Smooth muscle cell (in vitro differentiated cells): ENCODE results near the gene LYRM1. TPM values are rescaled to one million over a fixed set of nuclear protein-coding genes. Genes with fewer than 3 reads are reported as not detected.
A peak's percentile ranks its signal among the peaks of the same experiment; 100 is the strongest.
"Not testable (repeated sequence)": the region's sequence is repeated elsewhere in the genome, so short reads cannot be mapped to it uniquely, and the experiment has no call there.

Experiments used
- DNase-seq: peaks from one replicate; lab custom pipeline; 2025; ENCODE audit not compliant: unreplicated experiment; lab: John Stamatoyannopoulos, UW
- H2AFZ ChIP-seq: fragments of 200-600 bp; sonication (generic); 2 replicates; pipeline ENCODE4 v1.6.0; 2016; ENCODE audit warnings: antibody characterized with exemption, low read depth, mild to moderate bottlenecking
- H3F3A ChIP-seq: fragments of 200-600 bp; sonication (generic); 2 replicates; pipeline ENCODE4 v1.6.0; 2017; ENCODE audit warnings: antibody characterized with exemption, low read depth
- H3K27ac ChIP-seq: fragments of 200-600 bp; sonication (generic); 2 replicates; pipeline ENCODE4 v1.5.1; 2016; ENCODE audit warnings: low read depth, mild to moderate bottlenecking
- H3K27me3 ChIP-seq: fragments of 200-600 bp; sonication (generic); 2 replicates; pipeline ENCODE4 v1.6.1; 2016; ENCODE audit warnings: low read depth, mild to moderate bottlenecking
- H3K36me3 ChIP-seq: fragments of 200-600 bp; sonication (generic); 2 replicates; pipeline ENCODE4 v1.5.1; 2016; ENCODE audit warnings: low read depth
- H3K4me1 ChIP-seq: fragments of 200-600 bp; sonication (generic); 2 replicates; pipeline ENCODE4 v1.5.1; 2016; ENCODE audit warnings: low read depth
- H3K4me2 ChIP-seq: fragments of 200-600 bp; sonication (generic); 2 replicates; pipeline ENCODE4 v1.6.0; 2016; ENCODE audit warnings: mild to moderate bottlenecking
- H3K4me3 ChIP-seq: fragments of 200-600 bp; sonication (generic); 2 replicates; pipeline ENCODE4 v1.5.1; 2016; ENCODE audit warnings: mild to moderate bottlenecking
- H3K79me2 ChIP-seq: fragments of 200-600 bp; sonication (generic); 2 replicates; pipeline ENCODE4 v1.6.0; 2016; ENCODE audit warnings: low read depth, mild to moderate bottlenecking
- H3K9ac ChIP-seq: fragments of 200-600 bp; sonication (generic); 2 replicates; pipeline ENCODE4 v1.6.0; 2016; ENCODE audit warnings: low read depth
- H3K9me3 ChIP-seq: fragments of 200-600 bp; sonication (generic); replicated peaks from 2 replicates; pipeline ENCODE4 v1.5.1; 2016; ENCODE audit warnings: low read depth
- H4K20me1 ChIP-seq: fragments of 200-600 bp; sonication (generic); 2 replicates; pipeline ENCODE4 v1.6.0; 2016; ENCODE audit warnings: low read depth
- CTCF ChIP-seq: fragments of 200-600 bp; sonication (generic); IDR thresholded peaks from 2 replicates; pipeline ENCODE4 v1.5.1; 2017; ENCODE audit warnings: borderline replicate concordance, mild to moderate bottlenecking, antibody characterized with exemption; ENCODE audit not compliant: insufficient read depth, poor library complexity, severe bottlenecking
- WGBS: methylation state at CpG from one replicate; pipeline ENCODE4 v1.1.7; 2016; ENCODE audit warnings: low lambda C conversion rate; 5-methylcytosine and 5-hydroxymethylcytosine counted together
- polyA plus RNA-seq: library from polyadenylated mRNA; unstranded; fragments of >200 nt; fragmentation: Nextera tagmentation; extraction: Ambion mirVana; gene quantifications from 2 replicates; pipeline ENCODE4 v1.2.1, GENCODE V29; 2016
- total RNA-seq: library from RNA; depleted of rRNA; stranded (reverse); fragments of >200 nt; gene quantifications from 2 replicates; pipeline ENCODE4 v1.2.3, GENCODE V29; 2014

Gene LYRM1
- total and polyA plus RNA-seq, 2 experiments from 2014 or later = 10.2 to 15.3 TPM

- Histone ChIP-seq H3K4me2 (no peak overlapping the region), H3K4me3 (no peak overlapping the region), H3K9me3 (no peaks in the 10 kb centered on the region), H3K4me1 (peaks cover 25% of the 10 kb centered on the region), H4K20me1 (peaks cover 17% of the 10 kb centered on the region), H3K27ac (no peak overlapping the region), H3F3A (peaks cover 24% of the 10 kb centered on the region), H3K9ac (no peak overlapping the region), H2AFZ (no peak overlapping the region), H3K79me2 (peaks cover 44% of the 10 kb centered on the region), H3K36me3 (peaks cover 5% of the 10 kb centered on the region), H3K27me3 (no peaks in the 10 kb centered on the region)
- WGBS = 97% methylated on average over 21 of the region's 21 CpGs
- TF ChIP-seq CTCF = no peak
- no peak for DNase-seq
These were observed 38.2 kb upstream of the LYRM1 start for GRCh38 chr16:20862162-20862960.

- H3K36me3 ChIP-seq, H3K4me3 ChIP-seq, H2AFZ ChIP-seq, H3K27me3 ChIP-seq, H3K4me2 ChIP-seq, H3K9me3 ChIP-seq, DNase-seq: not testable (repeated sequence)
- Histone ChIP-seq H3K9ac (peak overlapping the region; percentile 97), H3K4me1 (peaks cover 25% of the 10 kb centered on the region), H3K79me2 (peaks cover 61% of the 10 kb centered on the region), H3K27ac (peak overlapping the region; percentile 100), H3F3A (peaks cover 26% of the 10 kb centered on the region), H4K20me1 (peaks cover 37% of the 10 kb centered on the region)
- 98% methylated on average over 6 of the region's 6 CpGs for WGBS
These were observed 36.2 kb upstream of the LYRM1 start for GRCh38 chr16:20864376-20864775.

DNA sequence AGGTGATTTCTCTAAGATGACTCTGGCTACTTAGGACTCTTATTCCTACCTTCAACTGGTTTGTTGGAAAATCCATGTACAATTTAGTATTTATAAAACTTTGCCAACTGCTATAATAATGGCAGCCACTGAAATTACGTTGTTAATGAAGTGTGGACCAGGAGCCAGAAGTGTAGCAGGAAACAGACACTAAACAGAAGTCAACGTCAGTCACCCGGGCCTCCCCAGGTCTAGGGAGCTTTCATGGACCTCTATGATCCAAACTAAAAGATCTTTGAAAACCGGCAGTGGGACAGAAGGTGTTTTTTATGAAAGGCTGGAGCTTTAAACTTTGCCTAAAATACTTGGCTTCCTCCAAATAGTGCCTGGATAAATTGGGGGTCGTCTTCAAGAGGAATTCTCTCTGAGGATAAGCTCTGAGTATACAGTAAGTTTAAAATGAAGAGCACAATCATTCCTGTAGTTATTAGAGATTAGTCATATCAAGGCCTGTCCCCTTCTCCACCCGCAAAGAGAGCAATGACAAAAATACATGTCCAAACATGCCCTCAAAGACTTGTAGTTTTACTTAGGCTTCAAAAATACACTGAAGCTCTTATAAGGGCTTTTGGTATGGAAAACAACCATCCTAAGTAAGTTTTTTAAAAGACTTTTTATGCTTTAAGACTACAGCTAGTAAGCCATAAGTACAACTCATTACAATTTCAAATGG lies 35.0 kb upstream of the LYRM1 start:
- WGBS = 25% methylated on average over 6 of the region's 6 CpGs
- no peak overlapping the region for H2AFZ ChIP-seq
- DNase-seq = no peak

More for the DNA sequence above, 35.0 kb upstream of the LYRM1 start:
- Histone ChIP-seq H3K79me2 (peaks cover 73% of the 10 kb centered on the region), H3K4me2 (peak overlapping the region; percentile 79), H3K9me3 (no peaks in the 10 kb centered on the region), H3K4me3 (peak overlapping the region; percentile 2), H3K27ac (peak overlapping the region; percentile 100), H4K20me1 (peaks cover 45% of the 10 kb centered on the region), H3K36me3 (no peaks in the 10 kb centered on the region), H3F3A (peaks cover 27% of the 10 kb centered on the region), H3K9ac (peak overlapping the region; percentile 97), H3K27me3 (no peaks in the 10 kb centered on the region), H3K4me1 (peaks cover 28% of the 10 kb centered on the region)
- no peak for TF ChIP-seq CTCF
